Measurements from ENCODE around the gene CBARP.

The CBARP gene

GRCh38 chr19:1238369-1239303 is 831 bp upstream of the CBARP start:
- no peak for DNase-seq

- DNase-seq = no peak
Measured at GRCh38 chr19:1237027-1237659, 662 bp downstream of the CBARP start.

GRCh38 chr19:1236576-1236975 is 1.2 kb downstream of the CBARP start:
- DNase-seq = no peak

GRCh38 chr19:1235625-1236538 is 1.9 kb downstream of the CBARP start:
- no peak for DNase-seq

GRCh38 chr19:1234955-1235380 is 2.8 kb downstream of the CBARP start:
- DNase-seq = no peak

GRCh38 chr19:1234051-1234954 is 3.5 kb downstream of the CBARP start:
- no peak for DNase-seq

- DNase-seq = no peak
Measured at GRCh38 chr19:1233115-1233667, 4.6 kb downstream of the CBARP start.

GRCh38 chr19:1232652-1233072 is 5.1 kb downstream of the CBARP start:
- peak; percentile 5 for DNase-seq

GRCh38 chr19:1231729-1232637 is 5.8 kb downstream of the CBARP start:
- no peak for DNase-seq

- DNase-seq = no peak
Measured at GRCh38 chr19:1230783-1231489, 6.9 kb downstream of the CBARP start.

GRCh38 chr19:1229924-1230782 is 7.7 kb downstream of the CBARP start:
- DNase-seq = no peak

GRCh38 chr19:1229056-1229923 is 8.5 kb downstream of the CBARP start:
- DNase-seq = no peak

- DNase-seq = no peak
Measured at GRCh38 chr19:1228161-1228957, 9.4 kb downstream of the CBARP start.

GRCh38 chr19:1227304-1228054 is 10.3 kb downstream of the CBARP start:
- DNase-seq = no peak

- DNase-seq = no peak
Measured at GRCh38 chr19:1226522-1227303, 11.1 kb downstream of the CBARP start.

- no peak for DNase-seq
Measured at GRCh38 chr19:1226227-1226518, 11.6 kb downstream of the CBARP start.
